ENCODE measurements around the gene TMC8.

DNA sequence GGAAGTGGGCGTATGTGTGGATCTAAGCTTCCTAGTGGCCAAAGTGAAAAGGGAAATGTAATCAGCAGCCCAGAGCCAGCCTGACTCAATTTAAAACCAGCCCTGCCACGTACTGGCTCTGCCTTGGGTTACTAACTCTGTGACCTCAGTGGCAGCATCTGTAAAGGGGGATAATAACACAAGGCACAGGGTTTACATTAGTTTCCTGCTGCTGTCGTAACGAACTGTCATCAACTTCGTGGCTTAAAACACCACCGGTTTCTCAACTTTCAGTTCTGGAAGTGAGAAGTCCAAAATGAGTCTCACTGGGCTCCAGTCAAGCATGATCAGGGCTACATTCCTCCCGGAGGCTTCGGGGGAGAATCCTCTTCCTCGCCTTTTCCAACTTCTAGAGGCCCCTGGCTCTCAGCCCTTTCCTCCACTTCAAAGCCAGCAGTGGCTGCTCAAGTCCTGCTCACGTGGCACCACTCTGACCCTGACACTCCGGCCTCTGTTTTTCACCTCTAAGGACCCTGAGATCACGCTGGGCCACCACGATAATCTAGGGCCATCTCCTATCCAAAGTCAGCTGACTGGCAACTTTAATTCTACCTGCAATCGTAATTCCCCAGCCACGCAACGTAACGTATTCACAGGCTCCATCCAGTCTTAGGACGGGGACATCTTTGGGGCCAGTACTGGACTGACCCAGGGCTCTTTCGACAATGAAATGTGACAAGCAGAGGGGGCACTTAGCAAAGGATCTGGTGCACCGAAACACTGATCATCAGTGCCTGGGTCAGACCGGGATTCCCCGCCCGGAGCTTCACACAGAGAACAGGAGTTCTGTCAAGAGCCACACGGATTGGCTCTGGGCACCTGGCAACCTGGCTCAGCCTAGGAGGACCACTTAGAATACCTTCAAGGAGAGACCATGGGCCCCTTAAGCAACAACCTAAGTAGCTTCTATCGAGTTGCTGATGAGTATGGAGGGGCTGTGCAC, 16.5 kb upstream of the TMC8 start:
- TF ChIP-seq EP300 (IDR thresholded peaks at IDR 0.05) (no peak), POLR2AphosphoS5 (IDR thresholded peaks at IDR 0.05) (no peak), POLR2A (IDR thresholded peaks at IDR 0.05) (no peak)
- TF ChIP-seq, protein P1, sequence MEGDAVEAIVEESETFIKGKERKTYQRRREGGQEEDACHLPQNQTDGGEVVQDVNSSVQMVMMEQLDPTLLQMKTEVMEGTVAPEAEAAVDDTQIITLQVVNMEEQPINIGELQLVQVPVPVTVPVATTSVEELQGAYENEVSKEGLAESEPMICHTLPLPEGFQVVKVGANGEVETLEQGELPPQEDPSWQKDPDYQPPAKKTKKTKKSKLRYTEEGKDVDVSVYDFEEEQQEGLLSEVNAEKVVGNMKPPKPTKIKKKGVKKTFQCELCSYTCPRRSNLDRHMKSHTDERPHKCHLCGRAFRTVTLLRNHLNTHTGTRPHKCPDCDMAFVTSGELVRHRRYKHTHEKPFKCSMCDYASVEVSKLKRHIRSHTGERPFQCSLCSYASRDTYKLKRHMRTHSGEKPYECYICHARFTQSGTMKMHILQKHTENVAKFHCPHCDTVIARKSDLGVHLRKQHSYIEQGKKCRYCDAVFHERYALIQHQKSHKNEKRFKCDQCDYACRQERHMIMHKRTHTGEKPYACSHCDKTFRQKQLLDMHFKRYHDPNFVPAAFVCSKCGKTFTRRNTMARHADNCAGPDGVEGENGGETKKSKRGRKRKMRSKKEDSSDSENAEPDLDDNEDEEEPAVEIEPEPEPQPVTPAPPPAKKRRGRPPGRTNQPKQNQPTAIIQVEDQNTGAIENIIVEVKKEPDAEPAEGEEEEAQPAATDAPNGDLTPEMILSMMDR (IDR thresholded peaks at IDR 0.05): no peak
